ENCODE data around the gene C16orf74.

Gene C16orf74

DNA sequence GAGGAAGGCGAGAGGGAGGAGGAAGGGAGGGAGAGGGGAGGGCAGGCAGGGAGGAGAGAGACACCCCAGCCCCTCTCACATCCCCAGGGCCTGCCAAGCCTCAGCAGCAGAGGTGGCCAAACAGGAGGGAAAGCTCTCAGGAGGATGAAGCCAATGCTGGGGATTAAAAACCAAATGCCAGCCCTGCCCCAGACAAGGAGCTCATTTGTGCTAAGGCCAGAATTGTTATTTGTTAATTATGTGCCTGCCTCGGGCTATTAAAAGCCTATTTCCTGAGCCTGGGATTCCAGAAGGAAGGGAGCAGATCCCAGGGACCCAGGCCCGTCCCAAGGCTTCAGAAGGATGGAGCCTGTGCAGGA lies 34.2 kb downstream of the C16orf74 start:
- no peak for DNase-seq

DNA sequence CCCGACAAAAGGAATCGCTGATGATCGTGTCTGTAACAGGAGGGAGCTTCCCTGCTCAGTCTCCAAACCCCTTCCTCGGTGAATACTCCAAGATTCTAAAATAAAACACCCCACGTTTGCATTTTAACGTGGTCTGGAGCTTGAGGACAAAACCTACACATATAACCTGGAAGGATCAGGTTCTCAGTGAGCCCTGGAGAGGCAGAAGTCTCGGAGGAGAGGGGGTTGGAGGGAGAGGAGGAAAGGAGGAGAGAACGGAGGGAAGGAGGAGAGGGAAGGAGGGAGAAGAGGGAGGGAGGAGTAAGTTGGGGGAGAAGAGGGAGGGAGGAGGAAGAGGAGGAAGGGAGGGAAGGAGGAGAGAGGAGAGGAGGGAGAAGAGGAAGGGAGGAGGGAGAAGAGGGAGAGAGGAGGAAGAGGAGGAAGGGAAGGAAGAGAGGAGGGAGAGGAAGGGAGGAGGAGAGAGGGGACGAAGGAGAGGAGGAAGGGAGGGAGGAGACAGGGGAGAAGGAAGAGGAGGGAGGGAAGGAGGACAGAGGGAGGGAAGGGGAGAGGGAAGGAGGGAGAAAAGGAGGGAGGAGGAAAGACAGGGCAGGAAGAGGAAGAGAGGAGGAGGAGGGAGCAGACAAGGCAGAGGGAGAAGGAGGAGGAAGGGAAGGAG lies 34.7 kb downstream of the C16orf74 start:
- peak; percentile 8 for DNase-seq

GRCh38 chr16:85715169-85716021 lies 35.5 kb downstream of the C16orf74 start:
- DNase-seq = peak; percentile 12

GRCh38 chr16:85712801-85713200 lies 38.1 kb downstream of the C16orf74 start:
- no peak for DNase-seq

GRCh38 chr16:85711982-85712587 lies 38.8 kb downstream of the C16orf74 start:
- no peak for DNase-seq

GRCh38 chr16:85710732-85711131 lies 40.2 kb downstream of the C16orf74 start:
- no peak for DNase-seq

- no peak for DNase-seq
Observed at GRCh38 chr16:85709766-85710585, 40.9 kb downstream of the C16orf74 start.

DNA sequence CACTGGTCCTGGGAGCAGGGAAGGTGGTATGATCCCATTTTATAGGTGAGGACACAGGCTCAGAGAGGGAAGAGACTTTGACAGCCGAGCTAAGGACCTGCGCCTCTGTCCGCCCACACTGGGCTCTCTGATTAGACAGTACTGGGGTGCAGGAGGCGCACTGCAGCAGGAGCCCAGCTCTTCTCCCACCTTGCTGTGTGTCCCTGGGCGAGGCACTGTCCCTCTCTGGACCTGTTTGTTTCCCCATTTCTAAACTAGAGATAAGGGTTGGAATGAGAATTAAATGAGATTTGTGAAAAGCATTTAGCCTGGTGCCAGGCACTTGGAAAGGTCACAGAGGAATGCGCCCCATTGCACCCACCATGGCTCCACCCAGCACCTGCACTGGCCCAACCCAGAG lies 42.6 kb downstream of the C16orf74 start:
- no peak for DNase-seq

GRCh38 chr16:85707528-85708095 lies 43.3 kb downstream of the C16orf74 start:
- DNase-seq = no peak

GRCh38 chr16:85706449-85707034 lies 44.4 kb downstream of the C16orf74 start:
- DNase-seq = no peak

GRCh38 chr16:85704900-85705846 lies 45.7 kb downstream of the C16orf74 start:
- no peak for DNase-seq

DNA sequence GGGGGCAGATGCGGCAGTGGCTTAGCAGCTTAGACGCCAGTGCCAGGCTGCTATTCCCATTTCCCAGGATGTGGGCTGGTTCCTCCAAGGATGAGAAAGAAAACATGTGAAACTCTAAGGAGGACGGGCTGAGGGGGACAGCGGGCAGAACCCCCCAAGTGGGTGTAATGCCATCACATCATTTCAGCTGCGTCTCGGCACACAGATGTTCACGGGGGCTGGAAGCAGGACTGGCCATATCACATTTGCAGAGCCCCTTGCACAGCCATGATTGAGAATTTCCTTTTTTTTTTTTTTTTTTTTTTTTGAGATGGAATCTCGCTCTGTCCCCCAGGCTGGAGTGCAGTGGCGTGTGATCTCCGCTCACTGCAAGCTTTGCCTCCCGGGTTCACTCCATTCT lies 46.9 kb downstream of the C16orf74 start:
- DNase-seq = no peak

DNA sequence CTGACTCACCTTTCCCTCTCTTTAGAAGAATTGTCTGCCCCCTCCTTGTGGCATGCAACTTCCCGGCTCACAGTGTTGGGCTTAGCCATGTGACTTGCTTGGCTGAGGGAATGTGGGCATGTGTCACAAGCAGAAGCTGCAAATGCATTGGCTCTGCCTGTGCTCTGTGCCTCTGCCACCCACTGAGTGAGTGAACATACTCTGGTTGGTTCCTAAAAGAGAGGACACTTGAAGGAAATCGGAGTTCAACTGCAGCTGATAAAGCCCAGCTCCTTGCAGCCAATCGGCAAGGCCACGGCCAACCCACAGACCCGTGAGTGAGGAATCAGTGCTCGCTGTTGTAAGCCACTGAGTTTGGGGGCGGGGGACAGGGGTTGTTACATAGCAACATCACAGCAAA lies 51.3 kb downstream of the C16orf74 start:
- peak; percentile 36 for DNase-seq

DNA sequence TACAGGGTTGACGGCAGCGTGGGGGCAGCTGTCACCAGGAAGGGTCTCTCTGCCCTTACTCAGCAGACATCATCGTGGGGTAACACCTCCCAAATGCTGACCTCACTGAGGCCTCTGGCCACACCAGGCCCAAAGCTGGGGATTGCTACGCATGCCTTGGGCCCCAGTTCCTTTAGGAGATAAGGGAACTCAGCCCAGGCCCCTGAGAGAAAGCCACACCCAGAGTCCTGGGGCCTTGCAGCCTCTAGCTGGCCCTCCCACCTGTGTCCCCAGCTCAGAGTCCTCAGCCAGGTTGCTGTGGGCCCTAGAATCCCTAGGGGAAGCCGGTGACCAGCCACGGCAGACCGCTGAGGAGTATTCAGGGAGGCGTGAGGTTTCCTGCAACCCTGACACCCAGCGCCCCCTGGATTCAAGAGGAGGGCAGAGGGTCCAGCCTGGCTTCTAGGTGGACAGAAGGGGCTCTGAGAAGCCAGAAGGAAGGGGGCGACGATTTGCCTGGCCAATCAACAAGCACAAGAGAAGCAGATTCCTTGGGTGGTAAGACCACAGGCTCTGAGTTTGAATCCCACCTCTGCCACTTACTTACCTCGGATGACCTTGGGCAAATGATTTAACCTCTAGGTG lies 51.8 kb downstream of the C16orf74 start:
- no peak for DNase-seq

GRCh38 chr16:85698459-85698891 lies 52.4 kb downstream of the C16orf74 start:
- no peak for DNase-seq

DNA sequence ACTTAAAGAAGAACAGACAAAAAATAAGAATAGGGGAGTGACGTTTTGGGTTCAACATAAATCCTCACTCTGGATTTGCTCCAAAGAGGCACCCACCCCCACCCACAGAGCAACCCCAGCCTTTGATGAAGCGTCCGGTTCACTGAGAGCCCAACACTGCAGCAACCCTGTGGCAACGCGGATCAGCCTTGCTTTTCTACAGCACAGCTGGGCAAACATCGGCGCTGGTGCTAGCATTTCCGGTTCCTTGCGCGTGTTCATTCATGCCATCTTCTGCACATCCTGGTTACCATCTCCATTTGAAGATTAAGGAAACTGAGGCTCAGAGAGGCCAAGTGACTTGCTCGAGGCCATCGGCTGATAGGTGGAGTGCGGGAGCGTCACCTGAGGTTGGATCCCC lies 53.5 kb downstream of the C16orf74 start:
- DNase-seq = no peak

- no peak for DNase-seq
Observed at GRCh38 chr16:85696781-85697180, 54.1 kb downstream of the C16orf74 start.

- DNase-seq = no peak
Observed at GRCh38 chr16:85695196-85696128, 55.4 kb downstream of the C16orf74 start.

- DNase-seq = no peak
Observed at GRCh38 chr16:85690469-85691064, 60.3 kb downstream of the C16orf74 start.
